ENCODE results near the gene TGM3.

TGM3 gene

DNA sequence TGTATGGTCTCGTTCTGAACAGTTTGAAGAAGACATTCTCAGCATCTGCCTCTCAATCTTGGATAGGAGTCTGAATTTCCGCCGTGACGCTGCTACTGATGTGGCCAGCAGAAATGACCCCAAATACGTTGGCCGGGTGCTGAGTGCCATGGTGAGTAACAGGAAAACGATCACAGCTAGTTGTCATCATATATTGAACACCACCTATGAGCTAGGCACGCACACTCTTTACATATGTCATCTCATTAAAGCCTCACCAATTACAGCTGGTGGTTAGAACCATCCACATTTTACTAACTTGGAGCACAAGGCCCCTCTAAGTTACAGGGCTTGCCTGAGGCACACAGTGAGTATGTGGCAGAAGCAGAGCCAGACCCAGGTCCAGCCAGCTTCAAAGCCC is 17.1 kb downstream of the TGM3 start:
- FAIRE-seq, result no peak

DNA sequence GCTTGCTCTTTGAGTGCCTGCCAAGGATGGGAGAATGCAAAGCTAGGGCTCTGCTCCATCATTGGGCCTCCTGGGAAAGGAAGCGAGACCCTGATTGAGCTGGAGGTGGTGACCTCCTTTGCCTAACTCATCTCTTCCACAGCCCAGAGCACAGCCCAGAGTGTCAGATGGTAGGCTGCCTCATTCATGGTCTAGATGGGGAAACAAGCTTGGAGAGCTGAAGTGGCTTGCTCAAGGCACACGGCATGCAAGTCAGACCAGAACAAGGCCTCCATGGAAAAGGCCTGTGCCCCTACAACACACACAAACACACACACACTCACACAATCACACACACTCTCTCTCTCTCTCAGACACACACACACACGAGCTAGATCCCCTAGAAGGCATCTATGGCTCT is 17.5 kb downstream of the TGM3 start:
- FAIRE-seq, result no peak

DNA sequence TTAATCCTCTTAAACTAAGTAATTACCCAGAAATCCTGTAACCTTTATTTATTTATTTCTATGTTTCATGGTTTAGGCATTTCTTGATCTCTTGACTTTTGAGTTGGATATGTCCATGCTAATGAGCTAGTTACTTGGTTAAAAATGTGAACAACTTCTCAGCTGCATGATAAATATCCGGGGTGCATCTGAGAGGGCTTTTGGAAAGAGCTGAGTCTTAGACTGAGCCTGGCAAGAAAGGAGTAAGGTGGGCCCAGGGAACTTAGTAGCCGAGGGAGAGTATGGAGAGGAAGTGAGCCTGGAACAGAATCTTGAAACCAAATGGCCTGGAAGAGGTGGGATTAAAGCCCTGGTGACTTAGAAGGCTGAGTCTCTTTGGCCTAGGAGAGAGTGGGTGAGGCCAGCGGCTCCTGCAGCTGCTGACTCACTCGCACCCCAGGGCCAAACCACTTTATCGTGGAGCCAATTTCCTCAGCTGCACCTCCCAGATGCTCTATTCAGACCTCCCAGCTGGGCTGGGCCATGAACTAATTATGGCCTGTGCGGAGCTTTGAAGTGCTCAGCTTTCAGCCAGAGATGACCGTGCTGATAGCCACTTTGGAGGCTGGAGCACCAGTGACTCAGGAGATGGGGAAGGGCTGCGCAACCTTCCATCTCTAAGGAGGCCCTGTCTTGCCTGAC is 19.1 kb downstream of the TGM3 start:
- no peak for FAIRE-seq

DNA sequence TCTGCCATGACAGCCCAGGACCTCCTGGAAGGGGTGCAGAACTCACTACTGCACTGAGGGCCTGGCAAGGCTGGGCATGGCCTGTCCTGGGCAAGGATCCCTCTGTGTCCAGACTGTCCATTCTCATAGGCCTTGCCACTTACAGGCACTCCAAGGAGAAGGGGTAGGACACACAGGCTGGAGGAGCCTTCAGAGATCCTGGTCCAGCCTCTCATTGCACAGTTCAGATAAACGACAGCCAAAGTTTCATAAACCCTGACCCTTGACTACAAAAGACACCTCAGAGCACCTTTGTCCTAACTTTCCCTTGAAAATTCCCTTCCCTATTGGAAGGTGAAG is 19.6 kb downstream of the TGM3 start:
- FAIRE-seq, result no peak

DNA sequence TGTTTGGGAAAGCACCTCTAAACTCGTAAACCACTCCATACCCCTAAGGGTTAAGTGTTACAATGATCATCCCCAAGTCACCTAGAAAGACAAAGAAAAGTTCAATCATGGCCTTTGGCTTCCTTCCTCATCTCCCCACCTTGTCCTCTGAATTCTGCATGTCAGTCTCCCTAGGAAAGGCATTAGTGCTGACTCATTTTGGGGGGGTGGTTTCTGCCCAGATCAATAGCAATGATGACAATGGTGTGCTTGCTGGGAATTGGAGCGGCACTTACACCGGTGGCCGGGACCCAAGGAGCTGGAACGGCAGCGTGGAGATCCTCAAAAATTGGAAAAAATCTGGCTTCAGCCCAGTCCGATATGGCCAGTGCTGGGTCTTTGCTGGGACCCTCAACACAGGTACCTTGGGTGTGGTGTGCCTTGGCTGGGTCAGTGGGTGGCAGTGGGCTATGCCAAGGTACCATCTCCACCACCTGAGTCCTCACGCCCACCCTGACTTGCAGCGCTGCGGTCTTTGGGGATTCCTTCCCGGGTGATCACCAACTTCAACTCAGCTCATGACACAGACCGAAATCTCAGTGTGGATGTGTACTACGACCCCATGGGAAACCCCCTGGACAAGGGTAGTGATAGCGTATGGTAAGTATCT is 21.2 kb downstream of the TGM3 start:
- FAIRE-seq, result no peak

DNA sequence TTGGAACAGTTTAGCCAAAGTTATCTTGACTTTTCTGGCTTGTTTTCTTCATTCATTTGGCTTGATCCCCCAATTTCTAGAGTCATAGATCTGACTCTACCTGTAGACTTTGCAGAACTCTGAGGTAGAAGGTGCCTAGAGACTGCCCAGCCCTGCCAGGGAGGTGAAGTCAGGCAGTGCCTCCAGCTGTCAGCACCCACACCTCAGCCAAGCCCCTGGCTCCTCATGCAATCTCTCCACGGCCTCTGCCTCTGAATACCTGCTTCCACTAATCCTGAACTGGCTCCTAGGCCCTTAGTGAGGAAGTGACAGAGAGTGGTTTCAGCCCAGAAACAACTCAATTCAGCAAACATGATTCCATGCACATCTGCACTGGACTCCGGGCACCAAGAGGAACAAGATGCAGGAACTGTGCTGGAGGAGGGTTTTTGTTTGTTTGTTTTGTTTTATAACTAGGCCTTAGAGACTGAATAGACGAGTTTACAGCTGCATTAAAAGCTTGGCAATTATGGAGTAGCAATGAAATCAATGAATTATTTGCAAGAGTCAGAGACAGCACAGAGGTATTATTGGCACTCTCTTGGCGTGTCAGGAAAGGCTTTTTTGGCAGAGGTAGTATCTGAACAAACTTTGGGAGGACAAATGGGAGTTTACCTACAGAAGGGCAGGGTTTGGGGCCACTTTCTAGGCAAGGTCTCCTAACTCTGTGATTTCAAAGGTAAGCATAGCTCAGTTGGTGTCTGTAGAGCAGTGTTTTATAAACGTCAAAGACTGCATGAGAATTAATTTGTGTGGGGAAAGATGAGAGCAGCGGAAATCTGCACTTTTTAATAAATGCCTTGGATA is 25.2 kb downstream of the TGM3 start:
- no peak for FAIRE-seq

DNA sequence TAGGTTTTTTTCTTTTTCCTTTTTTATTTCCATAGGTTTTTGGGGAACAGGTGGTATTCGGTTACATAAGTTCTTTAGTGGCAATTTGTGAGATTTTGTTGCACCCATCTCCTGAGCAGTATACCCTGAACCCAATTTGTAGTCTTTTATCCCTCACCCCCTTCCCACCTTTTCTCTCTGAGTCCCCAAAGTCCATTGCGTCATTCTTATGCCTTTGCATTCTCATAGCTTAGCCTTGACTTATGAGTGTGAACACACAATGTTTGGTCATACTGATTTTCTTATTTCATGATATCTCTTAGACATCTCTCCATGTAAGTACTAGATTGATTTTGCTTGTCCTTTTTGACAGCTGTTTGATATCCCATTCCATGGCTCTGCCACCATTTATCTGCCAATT is 27.2 kb downstream of the TGM3 start:
- no peak for FAIRE-seq

DNA sequence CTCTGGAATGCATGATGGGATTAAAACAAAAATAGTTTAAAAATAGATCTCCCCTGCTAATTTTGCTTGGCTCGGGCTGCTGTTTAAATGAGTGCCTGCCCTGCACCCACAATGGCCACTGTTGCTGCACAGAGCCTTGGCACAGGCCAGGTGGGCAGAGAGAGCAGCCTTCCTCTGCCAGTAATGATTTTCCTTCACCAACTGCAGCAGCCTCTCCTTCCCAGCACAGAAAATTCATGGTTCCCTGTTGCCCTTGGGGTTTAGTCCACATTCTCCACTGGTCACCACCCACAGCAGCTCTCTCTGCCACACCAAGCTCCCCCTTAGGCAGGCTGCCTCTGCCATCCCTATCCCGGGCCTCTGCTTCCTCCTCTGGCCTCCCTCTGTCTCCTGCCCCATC is 30.2 kb downstream of the TGM3 start:
- no peak for FAIRE-seq

DNA sequence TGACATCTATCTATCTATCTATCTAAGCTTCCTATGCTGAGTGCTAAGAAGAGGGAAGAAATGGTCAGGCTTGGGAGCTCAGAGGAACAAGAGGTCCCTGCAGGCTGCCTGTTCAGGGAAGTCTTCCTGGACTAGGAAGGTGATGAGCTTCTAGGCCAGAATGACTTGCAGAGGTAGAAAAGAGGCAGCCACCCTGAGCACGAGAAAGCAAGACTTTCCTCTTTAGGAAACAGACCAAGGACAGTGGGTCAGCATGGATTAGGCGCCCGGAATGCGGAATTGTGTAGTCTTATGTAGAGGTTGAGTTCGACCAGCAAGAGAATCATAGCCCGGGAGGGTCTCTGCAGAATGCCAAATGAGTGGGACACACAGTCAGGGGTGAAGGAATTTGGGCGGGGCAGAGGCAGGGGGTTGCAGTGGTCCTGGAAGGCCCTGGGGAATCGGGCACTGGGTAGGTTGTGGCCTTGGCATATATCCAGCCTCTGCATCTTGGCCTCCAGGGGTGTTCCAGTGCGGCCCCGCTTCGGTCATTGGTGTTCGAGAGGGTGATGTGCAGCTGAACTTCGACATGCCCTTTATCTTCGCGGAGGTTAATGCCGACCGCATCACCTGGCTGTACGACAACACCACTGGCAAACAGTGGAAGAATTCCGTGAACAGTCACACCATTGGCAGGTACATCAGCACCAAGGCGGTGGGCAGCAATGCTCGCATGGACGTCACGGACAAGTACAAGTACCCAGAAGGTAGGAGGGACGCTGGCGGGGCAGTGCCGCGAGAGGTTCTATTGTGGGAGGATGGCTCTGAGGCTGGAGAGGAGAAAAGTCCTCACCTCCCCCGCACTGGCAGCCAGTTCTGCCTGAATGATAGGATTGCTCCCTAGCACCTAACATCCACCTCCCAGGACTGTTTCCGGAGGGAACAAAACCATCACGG is 32.1 kb downstream of the TGM3 start:
- FAIRE-seq, result no peak

DNA sequence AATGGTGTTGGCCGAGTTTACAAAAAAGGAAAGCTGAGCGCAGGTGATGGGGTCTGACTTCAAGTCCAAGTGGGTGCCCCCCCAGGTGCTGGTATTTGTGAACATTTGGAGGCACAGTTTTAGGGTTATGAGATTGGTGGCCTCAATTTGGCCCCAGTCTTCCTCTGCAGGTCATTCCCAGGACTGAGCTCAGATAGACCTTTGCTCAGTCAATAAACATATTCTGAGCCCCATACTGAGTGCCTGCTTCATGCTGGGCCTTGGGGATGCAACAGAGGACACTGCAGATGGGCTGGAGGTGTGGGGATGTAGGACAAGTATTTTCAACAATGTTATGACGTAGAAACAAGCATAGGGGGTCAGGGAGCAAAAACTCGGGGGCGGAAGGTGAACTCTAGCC is 33.5 kb downstream of the TGM3 start:
- FAIRE-seq, result no peak

DNA sequence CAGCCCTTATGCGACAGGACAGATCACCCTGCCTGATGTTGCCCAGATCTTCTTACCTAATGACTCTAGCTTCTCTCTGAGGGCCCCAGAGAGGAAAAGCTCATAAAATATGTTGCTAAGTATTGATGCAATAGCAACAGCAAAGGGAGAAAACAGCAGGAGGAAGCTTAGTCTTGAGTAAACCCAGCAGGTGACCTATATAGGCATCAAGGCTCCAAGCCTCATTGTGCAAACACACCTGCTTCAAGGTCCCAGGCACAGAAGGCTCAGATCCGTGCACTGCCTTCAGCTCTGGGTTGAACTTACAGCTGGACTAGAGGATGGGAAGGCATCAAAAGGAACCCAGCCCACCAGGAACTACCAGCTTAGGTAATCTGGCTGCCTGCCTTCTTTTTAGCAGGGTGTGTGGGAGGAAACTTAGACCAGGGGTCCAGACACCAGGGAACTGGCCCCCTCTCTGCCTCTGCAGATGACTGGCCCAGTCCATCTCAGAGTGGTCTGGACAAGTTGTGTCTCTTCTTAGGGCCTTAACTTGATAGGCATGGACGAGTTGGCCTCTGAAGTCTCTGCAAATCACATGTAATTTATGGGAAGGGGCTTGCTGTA is 34.4 kb downstream of the TGM3 start:
- FAIRE-seq, result no peak

DNA sequence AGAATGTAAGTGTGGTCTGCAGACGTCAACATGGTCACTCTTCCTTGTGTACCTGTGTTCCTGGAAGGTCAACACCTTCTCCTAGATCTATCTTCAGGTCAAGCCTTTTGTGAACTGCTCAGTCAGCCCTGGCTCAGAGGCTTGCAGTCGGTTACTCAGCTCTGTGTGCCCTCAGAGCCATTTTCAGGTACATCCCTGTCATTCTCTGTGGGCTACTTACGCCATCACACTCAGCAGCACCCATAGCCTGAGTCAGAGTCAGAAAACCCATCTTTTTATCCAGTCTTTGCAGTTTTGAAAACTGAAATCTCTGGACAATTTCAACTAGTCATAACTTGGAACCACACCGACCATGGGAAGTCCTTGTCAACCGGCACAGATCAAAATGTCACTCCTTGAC is 35.3 kb downstream of the TGM3 start:
- FAIRE-seq, result no peak

DNA sequence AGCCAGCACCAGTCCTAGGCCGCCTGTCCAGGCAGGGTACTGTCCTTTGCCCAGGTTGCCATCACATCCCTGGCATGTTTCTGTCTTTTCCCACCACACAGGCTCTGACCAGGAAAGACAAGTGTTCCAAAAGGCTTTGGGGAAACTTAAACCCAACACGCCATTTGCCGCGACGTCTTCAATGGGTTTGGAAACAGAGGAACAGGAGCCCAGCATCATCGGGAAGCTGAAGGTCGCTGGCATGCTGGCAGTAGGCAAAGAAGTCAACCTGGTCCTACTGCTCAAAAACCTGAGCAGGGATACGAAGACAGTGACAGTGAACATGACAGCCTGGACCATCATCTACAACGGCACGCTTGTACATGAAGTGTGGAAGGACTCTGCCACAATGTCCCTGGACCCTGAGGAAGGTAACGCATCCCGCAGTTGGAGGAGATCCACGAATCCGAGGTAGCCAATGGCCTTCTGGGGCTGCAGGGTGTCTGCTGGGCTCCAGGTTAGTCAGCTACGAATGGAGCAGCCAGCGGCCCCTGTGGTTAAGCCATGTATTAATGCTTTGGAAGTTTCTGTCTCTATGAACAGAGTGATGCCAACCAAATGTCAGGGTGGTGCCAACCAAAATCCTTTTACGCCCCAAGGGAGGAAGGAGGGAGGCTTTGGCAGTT is 36.2 kb downstream of the TGM3 start:
- FAIRE-seq, result no peak

DNA sequence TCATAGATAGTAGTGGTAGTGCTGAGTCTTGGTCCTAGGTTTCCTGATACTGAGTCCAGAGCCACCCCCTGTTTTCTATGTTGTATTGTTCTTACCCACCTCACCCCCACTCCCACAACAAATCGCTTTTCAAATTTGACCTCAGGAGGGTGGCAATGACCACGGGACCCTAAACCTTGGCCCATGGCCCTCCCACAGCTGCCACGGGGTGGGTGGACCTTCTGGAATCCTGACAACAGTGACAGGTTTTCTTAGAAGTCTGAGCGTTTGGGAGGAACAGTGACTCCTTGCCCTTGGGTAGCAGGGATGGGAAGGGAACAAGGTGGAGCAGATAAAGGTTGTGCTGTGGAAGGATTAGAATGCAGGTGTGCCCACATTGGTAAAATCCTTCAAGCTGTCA is 36.9 kb downstream of the TGM3 start:
- FAIRE-seq, result no peak

DNA sequence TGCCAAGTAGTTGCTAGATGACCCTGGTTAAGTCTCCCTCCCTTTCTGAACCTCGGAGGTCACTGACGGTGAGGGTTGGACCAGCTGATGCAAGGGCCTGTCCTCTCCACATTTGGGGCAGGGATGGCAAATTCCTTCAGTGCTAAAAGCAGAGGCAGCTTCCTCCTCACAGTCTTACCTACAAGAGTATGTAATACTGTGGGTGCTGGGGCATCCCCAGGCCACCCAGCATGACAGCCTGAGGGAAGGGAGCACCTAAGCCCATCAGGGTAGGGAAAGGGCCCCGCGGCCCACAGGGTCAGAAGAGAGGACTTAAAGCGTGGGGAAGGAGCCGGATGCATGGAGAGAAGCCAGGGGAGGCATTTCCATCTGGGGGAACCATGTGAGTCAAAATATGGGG is 38.0 kb downstream of the TGM3 start:
- FAIRE-seq, result no peak

DNA sequence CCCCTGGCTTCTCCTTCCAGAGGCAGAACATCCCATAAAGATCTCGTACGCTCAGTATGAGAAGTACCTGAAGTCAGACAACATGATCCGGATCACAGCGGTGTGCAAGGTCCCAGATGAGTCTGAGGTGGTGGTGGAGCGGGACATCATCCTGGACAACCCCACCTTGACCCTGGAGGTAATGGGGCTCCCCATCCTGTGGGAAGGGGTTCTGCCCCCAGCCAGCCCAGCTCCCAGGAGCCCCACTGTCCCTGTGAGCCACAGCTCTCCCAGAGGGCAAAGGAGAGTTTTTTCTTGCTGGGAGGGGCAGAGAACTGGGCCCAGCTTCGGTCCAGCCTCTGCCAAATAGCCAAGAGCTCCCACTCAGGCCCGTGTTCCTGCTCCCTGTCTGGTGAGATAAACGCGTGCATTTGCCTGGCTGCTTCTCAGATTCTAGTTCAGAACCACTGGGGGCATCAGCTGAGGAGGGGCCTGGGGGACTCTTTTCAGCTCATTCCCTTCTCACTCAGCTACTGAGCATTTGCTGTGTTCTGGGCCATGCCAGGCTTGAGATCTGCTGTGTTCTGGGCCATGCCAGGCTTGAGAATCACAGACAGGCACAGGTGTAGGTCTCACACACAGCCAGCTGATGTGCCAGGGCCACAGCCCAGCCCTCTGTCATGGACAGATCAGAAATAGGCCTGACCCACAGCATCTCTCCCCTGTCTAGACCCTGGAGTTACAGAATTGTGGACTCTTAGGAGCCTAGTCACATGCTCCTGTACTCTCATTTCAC is 39.5 kb downstream of the TGM3 start:
- no peak for FAIRE-seq

DNA sequence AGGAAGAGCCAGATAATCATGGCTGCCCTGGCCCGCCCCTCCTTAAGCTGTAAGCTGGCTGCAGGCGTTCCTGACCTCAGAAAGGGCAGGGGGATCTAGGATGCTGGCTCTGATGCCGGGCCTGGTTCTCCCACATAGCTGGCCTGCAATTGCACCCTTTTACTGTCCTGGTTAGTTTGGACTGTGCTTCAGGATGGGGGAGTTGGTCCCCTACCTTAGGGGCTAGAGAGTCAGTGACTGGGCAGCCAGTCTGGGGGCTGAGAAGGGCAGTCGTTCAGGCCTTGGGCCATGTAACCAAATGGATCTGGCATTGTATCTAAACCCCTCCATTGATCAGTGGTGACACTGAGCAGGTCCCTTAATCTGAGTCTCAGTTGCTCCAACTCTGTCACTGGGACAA is 40.7 kb downstream of the TGM3 start:
- FAIRE-seq, result no peak

DNA sequence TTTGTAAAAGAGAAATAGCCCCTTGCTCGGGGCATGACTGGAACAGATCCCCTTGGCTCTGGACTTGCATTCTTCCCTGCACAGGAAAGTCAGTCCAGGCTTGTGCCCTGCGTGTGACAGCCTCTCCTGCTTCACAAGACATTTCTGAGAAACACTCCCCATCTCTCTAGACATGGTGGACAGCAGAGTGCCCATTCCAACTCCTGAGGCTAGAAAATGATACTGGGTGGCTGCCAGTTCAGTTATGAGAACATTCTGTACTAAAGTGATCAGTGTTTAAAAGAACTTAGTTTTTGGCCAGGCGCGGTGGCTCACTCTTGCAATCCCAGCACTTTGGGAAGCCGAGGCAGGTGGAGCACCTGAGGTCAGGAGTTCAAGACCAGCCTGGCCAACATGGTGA is 41.3 kb downstream of the TGM3 start:
- no peak for FAIRE-seq

DNA sequence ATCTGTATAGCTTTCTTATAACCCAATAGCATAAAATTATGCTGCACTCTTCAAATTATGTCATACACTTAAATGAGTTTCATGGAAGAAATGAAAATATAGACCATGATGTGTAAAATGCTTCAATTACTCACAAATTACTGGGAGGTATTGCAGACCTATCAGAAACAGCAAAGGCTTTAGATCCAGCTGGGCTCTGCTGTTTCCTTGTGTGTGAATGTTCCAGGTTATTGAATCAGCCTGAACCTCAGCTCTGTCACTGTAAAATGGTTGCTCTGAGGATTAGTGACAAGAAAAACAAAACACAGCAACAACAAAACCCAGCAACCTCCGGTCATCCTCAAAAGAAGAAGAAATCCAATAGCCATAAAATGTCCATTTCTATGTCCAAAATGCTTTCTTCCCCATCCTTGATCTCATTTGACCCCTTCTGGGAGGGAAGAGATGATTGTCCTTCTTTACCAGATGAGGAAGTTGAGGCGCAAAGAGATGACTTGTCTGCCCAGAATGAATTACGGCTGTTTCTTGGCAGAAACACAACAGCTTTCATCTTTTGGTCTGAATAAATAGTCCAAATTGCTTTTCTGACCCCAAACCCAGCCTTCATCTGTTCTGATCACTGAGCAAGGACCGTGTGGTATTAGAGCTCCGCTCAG is 42.7 kb downstream of the TGM3 start:
- no peak for FAIRE-seq

DNA sequence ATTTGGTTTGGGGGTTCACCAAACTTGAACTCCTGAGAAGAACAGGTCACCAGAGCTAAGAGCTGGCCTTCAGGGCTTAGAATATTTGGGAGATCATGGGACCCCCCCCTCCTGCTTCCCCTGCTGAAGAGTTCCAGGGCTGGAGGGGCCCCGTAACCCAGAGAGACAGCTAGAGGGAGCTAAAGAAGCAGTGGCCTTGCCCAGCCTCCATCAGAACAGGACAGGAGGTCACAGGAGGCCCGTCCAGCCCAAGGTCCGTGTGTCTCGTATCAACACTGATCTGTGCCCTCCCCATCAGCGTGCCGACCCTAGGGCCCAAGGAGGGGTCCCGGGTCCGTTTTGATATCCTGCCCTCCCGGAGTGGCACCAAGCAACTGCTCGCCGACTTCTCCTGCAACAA is 44.3 kb downstream of the TGM3 start:
- no peak for FAIRE-seq

DNA sequence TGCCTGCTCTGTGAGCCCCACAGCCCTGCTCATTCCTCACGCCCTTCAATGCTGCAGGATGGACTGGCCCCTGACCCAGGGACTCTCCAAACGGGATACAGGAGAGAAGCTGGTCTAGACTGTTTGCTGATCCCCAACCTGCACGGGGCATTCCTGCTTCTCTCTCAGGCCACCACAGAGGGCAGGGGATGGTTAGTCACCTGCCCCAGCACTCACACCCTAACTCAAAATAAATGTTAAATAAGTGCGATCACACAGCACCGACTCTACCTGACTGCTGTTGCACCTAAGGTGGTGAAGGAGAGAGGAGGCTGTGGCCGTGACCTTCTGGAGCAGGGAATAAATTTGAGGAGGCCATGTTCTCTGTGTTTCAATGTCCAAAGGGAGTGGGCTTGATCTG is 45.0 kb downstream of the TGM3 start:
- FAIRE-seq, result no peak

Data from G401.6 (cell line).